Activated CD4-positive, alpha-beta T cell treated with anti-CD3 and anti-CD28 coated beads, Interleukin-2, amount 50 U/mL, for 4 hours (primary cell): ENCODE measurements around the gene CD44.
A peak's percentile ranks its signal among the peaks of the same experiment; 100 is the strongest.
"Not testable (repeated sequence)": the region's sequence is repeated elsewhere in the genome, so short reads cannot be mapped to it uniquely, and the experiment has no call there.

ENCODE experiments used
- DNase-seq, 2 experiments: peaks; one replicate each; pipeline ENCODE4 v3.0.0-alpha.2; 2020

The CD44 gene

DNA sequence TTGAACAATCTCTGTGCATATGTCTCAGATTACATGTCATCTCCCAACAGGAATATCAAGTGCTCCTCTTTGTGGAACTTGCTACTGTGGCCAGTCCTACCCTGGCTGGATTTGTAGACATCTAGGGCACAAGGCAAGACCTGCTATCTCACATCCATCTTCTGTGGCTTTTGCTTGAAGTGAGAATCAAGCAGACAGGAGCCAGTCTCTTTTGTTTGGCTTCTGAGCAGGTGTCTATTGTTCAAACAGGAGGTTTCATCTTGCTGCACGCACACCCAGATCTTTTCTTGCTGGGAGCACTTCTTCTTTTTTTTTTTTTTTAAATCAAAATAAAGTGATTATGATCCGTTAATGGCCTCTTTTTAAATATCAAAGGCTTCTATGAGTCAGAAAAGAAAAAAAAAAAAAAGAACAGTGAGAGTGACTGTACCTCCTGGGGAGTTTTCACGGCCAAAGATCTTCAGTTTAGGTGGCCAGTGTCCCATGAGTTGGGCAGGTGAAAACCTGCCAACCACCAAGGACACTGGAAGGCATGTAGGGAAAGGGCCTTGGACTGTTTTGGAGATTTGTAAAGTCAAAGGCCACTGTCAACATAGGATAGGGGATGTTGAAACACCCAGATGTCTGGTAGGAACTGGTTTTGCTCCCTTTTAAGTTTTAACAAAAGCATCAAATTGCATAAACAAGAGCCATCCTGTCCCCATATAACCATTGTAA is 78.1 kb downstream of the CD44 start:
- DNase-seq, result no peak

- no peak for DNase-seq
Observed at GRCh38 chr11:35218956-35219355, 80.0 kb downstream of the CD44 start.

- no peak for DNase-seq
Observed at GRCh38 chr11:35223371-35223796, 84.4 kb downstream of the CD44 start.

DNA sequence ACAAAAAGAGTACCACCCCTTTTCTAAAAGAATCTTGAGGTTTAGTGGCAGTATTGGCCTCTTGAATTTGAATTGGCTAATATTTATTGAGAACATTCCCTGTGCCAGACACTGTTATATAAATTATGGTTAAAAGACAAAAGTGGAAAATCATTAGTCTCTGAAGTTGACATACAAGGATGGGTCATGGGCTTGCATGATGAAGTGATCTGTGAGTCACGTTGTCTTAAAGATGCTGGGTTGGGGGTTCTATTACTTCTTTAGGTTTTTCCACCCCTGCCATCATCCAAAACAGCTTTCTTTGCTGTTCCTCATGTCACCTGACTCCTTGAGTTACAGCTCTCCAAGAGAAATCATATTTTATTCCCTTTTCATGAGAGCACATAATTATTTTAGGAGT is 85.0 kb downstream of the CD44 start:
- DNase-seq, result no peak

DNA sequence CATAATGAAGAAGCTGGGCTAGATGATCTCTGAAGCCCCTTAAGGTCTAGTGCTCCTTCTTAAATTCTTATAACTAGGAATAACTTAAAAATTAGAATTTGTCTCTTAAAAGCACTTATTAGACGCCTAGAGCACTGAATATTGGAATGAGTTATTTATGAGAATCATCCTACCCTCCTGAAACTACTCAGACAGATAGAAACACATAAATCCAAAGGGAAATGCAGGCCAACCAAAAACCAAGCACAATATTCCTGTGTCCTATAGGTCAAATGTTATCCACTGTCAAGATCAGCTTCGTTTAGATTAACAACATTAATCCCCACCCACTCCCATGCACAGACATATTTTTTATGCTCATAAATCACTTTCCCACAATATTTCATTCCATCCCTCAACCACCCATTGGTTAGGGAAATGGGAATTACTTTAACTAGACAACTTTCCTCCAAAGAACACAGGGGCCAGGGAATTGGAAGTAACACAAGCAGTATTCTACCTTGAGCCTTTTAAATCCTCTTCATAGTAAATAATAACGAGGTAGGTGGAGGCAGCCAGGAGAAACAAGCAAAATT is 87.1 kb downstream of the CD44 start:
- DNase-seq, result no peak

GRCh38 chr11:35226756-35227155 is 87.8 kb downstream of the CD44 start:
- not testable (repeated sequence) for DNase-seq

DNA sequence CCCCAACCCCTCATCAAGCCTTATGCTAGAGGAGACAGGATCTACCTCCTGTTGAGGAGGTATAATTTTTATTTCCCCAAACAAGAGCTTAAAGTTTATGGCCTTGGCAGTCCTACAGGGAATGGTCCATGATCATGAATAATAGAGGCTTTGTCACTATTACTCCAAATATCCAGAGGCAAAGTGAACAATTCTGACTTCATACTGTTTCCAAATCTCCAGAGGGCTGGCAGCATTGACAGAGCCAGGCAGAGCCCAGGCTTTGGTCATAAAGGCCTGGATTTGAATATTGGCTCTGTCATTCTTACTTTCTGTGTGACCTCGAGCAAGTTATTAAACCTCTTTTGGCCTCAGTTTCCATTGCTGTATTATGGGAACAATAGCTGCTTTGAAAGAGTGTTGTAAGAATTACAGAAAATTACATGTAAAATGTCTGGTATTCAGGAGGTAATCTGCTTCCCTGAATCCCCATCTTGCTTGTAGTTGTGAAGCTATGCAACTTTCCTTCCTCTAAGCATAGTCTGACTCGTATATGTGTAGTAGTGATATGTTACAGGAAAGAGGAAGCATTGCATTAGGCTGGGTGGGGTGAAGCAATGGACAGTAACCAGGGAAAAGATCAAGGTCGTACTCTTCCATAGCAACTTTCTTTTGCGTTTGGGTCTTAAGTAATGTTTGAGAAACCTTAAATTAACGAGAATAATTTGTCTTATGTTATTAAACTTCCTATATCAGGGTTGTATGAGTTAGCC is 88.8 kb downstream of the CD44 start:
- no peak for DNase-seq

DNA sequence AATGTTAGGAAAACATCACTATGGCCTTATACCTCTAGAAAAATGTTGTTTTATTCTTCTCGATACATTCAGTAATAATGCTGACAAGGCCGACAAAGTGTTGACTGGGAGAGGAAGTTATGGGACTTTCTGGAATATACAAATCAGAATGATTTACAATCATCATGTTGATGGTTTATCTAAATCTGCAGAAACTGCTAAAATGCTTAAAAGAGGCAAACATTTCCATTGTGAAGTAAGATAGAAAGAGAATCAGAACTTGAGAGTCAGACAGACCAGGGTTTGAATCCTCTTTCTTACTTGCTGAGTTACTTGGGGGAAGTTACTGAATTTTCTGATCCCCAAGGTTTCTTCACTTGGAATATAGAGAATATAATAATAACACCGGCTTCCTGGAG is 89.4 kb downstream of the CD44 start:
- DNase-seq, result no peak

DNA sequence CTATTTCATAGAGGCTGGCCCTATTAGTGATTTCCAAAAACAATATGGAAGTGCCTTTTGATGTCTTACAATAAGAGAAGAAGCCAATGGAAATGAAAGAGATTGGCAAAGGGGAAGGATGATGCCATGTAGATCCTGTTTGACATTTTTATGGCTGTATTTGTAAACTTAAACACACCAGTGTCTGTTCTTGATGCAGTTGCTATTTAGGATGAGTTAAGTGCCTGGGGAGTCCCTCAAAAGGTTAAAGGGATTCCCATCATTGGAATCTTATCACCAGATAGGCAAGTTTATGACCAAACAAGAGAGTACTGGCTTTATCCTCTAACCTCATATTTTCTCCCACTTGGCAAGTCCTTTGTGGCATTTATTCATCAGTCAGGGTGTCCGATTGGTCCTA is 91.4 kb downstream of the CD44 start:
- no peak for DNase-seq

GRCh38 chr11:35231076-35231860 is 92.3 kb downstream of the CD44 start:
- no peak for DNase-seq

DNA sequence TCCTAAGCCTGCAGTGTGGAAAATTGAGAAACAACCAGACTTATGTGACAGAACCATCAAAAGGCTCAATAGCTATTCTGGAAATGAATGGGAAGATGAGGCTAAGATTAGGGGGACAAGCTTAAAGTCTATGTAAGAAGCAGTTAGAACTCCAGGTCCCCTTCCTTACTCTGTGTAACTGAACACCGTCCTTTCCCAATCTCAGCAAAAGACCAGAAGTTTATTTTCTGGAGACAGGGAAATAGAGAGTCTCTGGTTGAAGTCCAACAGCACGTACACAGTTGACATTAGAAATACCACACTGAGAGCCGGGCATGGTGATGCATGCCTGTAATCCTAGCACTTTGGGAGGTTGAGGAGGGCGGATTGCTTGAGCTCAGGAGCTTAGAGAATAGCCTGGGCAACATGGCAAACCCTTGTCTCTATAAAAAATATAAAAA is 93.9 kb downstream of the CD44 start:
- DNase-seq, result no peak

DNA sequence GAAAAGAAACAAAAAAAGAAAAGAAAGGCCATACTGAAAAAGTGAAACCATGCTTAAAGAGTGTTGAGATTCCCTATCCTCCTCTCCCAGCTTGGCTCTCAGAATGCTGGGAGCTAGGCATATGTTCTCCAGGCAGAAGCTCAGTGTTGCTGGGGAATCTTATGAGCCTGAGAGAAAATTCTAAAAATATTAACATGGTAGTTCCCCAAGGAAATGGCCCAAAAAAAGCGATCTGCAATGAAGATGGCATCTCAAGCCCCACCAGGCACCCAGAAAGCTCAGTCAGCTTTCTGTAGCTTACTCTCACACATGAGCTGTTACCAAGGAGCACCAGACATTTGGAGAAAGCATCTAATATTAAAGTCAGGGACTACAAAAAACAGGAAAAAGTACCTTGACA is 94.5 kb downstream of the CD44 start:
- DNase-seq, result no peak

GRCh38 chr11:35234460-35235156 is 95.6 kb downstream of the CD44 start:
- DNase-seq, result no peak

DNA sequence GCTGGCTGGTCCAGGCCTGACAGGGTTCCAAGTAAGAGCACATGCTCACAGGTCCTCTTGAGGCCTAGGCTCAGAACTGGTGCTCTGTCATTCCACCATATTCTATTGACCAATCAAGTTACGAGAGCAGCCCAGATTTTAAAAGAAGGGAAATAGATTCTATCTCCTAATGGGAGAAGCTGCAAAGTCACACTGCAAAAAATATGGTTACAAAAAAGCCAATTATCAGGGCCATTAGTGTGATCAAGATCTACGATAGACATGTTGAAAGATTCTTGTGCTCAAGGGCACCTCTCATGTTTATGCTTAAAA is 96.1 kb downstream of the CD44 start:
- DNase-seq, result no peak

DNA sequence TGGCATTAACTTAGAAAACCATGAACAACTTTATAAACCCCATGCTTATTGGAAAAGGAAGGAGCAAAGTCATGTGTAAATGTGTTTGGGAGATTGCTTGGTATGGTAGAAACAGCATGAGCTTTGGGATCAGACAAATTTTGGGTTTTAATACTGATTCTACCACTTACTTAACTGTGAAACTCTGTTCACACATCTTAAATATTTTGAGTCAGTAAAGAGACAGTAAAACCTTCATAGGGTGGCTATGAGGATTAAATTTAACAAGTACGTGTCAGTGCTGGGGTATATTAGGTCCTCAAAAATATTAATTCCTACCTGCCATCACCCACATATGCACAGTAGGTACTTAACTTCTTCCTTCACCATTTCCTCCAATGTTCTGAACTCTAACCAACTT is 96.5 kb downstream of the CD44 start:
- DNase-seq, result no peak

GRCh38 chr11:35235936-35236666 is 97.1 kb downstream of the CD44 start:
- peak; percentile 62 to 64 for DNase-seq

GRCh38 chr11:35236667-35237003 is 97.7 kb downstream of the CD44 start:
- no peak for DNase-seq

GRCh38 chr11:35237351-35237750 is 98.4 kb downstream of the CD44 start:
- no peak for DNase-seq

GRCh38 chr11:35237860-35238715 is 99.1 kb downstream of the CD44 start:
- DNase-seq, result peak in 1 of 2 experiments; percentile 28

DNA sequence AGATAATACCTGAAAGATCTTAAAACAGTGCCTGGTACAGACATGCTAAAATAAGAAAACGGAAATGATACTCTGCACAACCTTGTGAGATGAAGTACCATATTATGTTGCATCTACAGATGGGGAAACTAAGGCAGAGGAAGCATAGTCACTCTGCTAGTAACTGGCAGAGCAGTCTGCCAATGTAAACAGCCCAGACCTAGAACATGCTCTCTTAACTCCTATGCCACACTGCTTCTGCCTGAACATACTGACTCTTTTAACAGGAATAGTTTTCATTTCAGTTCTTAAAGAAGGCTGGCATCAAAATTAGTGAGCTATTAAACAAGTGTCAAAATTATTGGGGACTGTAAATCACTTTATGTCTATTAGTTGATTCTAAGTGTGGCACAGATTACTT is 99.9 kb downstream of the CD44 start:
- DNase-seq, result no peak

- no peak for DNase-seq
Observed at GRCh38 chr11:35239471-35240075, 100.6 kb downstream of the CD44 start.
